ENCODE results near the gene ABI1.
"Not testable (repeated sequence)": the region's sequence is repeated elsewhere in the genome, so short reads cannot be mapped to it uniquely, and the experiment has no call there.

The ABI1 gene

GRCh38 chr10:26860102-26860442 lies 686 bp downstream of the ABI1 start:
- DNase-seq (ENCODE audit: low read depth in 2 of 2) = peak; percentile 81 to 84
- TF ChIP-seq, protein P1, sequence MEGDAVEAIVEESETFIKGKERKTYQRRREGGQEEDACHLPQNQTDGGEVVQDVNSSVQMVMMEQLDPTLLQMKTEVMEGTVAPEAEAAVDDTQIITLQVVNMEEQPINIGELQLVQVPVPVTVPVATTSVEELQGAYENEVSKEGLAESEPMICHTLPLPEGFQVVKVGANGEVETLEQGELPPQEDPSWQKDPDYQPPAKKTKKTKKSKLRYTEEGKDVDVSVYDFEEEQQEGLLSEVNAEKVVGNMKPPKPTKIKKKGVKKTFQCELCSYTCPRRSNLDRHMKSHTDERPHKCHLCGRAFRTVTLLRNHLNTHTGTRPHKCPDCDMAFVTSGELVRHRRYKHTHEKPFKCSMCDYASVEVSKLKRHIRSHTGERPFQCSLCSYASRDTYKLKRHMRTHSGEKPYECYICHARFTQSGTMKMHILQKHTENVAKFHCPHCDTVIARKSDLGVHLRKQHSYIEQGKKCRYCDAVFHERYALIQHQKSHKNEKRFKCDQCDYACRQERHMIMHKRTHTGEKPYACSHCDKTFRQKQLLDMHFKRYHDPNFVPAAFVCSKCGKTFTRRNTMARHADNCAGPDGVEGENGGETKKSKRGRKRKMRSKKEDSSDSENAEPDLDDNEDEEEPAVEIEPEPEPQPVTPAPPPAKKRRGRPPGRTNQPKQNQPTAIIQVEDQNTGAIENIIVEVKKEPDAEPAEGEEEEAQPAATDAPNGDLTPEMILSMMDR (IDR thresholded peaks at IDR 0.05; ENCODE audit: low read depth, low read length) = no peak

GRCh38 chr10:26859241-26860101 lies 1.3 kb downstream of the ABI1 start:
- TF ChIP-seq, protein P1 (IDR thresholded peaks at IDR 0.05; ENCODE audit: low read depth, low read length) = no peak
- DNase-seq (ENCODE audit: low read depth in 2 of 2) = peak in 1 of 2 donors; percentile 16
- H3K4me3 ChIP-seq (replicated peaks in 1 of 2; ENCODE audit: low read depth in 2 of 2, low read length in 2 of 2) = peak overlapping the region; percentile 86 to 90

More at GRCh38 chr10:26860102-26860442, 686 bp downstream of the ABI1 start:
- peak overlapping the region; percentile 86 to 90 for H3K4me3 ChIP-seq (replicated peaks in 1 of 2; ENCODE audit: low read depth in 2 of 2, low read length in 2 of 2)

DNA sequence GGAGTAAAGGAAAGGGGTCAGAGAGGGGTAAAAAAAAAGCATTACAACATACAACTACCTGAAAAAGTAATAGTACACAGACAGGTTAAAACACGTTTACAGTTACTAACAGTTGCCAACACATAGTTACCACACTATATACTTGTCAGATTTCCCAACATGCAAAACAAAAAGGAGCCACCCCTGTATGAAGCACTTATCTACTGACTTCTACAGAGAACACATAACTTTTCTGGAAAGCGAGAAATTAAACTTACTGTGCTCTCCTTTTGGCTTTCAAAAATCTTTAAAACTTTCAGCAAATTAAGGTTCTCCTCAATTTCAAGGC lies 2.1 kb downstream of the ABI1 start:
- peak overlapping the region; percentile 16 to 90 for H3K4me3 ChIP-seq (replicated peaks in 1 of 2; ENCODE audit: low read depth in 2 of 2, low read length in 2 of 2)
- TF ChIP-seq, protein P1 (IDR thresholded peaks at IDR 0.05; ENCODE audit: low read depth, low read length) = no peak
- peak; percentile 33 to 53 for DNase-seq (ENCODE audit: low read depth in 2 of 2)

DNA sequence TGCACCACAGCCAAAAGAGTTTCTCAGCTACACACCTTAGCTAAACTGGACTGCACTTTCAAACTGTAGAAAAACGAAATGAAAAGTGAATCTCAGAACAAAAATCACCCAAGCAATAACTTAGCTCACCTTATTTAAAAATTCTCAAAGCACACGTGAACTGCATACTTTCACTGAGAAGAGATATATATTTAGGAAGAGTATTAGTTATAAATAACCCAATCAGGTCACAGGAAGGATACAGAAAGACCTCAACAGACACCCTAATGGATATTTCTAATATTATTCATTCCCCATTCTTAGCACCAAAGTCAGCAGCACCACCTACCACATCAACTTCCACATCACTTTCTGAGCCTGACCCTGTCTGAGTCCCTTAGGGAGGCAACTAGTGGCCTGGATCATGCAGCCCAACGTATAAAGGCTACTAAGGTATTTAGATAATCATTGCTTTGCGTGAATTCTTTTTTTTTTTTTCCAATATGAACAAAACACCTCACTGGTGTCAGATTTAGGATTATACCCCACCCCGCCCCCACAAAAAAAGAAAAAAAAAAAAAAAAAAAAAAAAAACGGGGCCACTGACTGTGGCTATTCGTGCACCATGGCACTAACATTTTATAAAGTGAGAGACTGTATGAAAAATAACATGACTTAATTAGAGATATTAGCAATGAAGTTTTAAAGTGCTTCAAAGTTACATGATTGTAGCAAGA lies 2.6 kb downstream of the ABI1 start:
- H3K4me3 ChIP-seq (replicated peaks in 1 of 2; ENCODE audit: low read depth in 2 of 2, low read length in 2 of 2) = peak overlapping the region; percentile 16 to 90
- peak; percentile 32 to 59 for DNase-seq (ENCODE audit: low read depth in 2 of 2)
- TF ChIP-seq, protein P1 (IDR thresholded peaks at IDR 0.05; ENCODE audit: low read depth, low read length) = peak; percentile 18

DNA sequence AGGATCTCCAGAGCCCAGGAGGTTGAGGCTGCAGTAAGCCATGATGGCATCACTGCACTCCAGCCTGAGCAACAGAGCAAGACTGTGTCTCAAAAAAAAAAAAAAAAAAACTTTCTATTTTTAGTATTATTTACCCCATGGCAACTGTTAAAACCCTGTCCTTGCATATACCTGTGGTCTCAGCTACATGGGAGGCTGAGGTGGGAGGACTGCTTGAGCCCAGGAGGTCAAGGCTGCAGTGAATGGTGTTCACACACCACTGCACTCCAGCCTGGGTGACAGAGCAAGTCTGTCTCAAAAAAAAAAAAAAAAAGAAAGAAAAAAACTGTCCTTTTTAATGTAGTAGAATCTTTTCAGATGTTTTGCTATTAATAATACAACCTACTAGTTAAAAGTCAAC lies 3.2 kb downstream of the ABI1 start:
- DNase-seq (ENCODE audit: low read depth in 2 of 2); H3K4me3 ChIP-seq (replicated peaks in 1 of 2; ENCODE audit: low read depth in 2 of 2, low read length in 2 of 2): not testable (repeated sequence)

- DNase-seq (ENCODE audit: low read depth in 2 of 2) = peak; percentile 22 to 63
- TF ChIP-seq, protein P1 (IDR thresholded peaks at IDR 0.05; ENCODE audit: low read depth, low read length) = no peak
- H3K4me3 ChIP-seq (replicated peaks in 1 of 2; ENCODE audit: low read depth in 2 of 2, low read length in 2 of 2) = no peak overlapping the region
These were observed 5.6 kb downstream of the ABI1 start for GRCh38 chr10:26855186-26855585.

- TF ChIP-seq, protein P1 (IDR thresholded peaks at IDR 0.05; ENCODE audit: low read depth, low read length) = no peak
- DNase-seq (ENCODE audit: low read depth in 2 of 2) = peak in 1 of 2 donors; percentile 24
- H3K4me3 ChIP-seq (replicated peaks in 1 of 2; ENCODE audit: low read depth in 2 of 2, low read length in 2 of 2) = no peak overlapping the region
These were observed 6.2 kb downstream of the ABI1 start for GRCh38 chr10:26854524-26854923.
